ENCODE measurements around the gene LDLRAD4. TPM values are rescaled to one million over a fixed set of nuclear protein-coding genes. Genes with fewer than 3 reads are reported as not detected.

The LDLRAD4 gene
- total and polyA plus RNA-seq, 12 donors = 3.9 to 64.5 (median 36.0) TPM

DNA sequence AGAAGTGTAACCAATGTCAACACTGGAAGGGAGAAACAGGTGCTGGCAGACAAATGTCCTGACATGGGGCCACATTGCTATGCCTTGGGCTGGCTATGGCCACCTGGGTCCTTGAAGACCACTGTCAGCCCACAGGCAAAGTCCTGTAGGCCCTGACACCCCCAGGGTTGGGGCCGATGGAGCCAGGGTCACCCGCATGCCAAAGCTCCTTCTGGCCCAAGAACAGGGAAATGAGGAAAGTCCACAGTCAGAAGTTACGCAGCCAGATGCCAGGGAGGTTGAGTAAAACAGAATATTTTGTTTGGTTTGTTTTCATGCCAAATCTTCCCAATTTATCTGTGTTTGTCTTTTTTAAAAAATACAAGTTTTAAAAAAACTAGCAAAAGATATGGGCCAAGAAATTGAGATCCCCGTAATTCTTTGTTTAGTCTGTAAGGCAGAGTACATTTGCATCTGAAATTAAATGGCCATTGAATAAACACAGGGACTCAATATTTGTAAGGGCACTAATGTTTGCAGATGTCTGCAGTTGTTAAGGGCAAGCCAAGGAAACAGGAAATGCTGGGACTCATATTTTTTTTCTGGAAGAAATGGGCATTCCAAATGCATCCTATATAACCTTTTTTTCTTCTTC lies 321.4 kb downstream of the LDLRAD4 start:
- DNase-seq = peak in 2 of 7 donors; percentile 28 to 50
- no peaks in the 10 kb centered on the region for H3K36me3 ChIP-seq (replicated peaks in 1 of 2)
- intact Hi-C loops (cut with DNase I) = no loop called here
- no peak overlapping the region for H3K4me3 ChIP-seq
- H3K27ac ChIP-seq = peak overlapping the region in 3 of 5 donors; percentile 31 to 71 (median 40)
- H3K4me1 ChIP-seq (replicated peaks in 1 of 2) = peaks cover 0 to 31% of the 10 kb centered on the region in 2 donors
- TF ChIP-seq, protein P1, sequence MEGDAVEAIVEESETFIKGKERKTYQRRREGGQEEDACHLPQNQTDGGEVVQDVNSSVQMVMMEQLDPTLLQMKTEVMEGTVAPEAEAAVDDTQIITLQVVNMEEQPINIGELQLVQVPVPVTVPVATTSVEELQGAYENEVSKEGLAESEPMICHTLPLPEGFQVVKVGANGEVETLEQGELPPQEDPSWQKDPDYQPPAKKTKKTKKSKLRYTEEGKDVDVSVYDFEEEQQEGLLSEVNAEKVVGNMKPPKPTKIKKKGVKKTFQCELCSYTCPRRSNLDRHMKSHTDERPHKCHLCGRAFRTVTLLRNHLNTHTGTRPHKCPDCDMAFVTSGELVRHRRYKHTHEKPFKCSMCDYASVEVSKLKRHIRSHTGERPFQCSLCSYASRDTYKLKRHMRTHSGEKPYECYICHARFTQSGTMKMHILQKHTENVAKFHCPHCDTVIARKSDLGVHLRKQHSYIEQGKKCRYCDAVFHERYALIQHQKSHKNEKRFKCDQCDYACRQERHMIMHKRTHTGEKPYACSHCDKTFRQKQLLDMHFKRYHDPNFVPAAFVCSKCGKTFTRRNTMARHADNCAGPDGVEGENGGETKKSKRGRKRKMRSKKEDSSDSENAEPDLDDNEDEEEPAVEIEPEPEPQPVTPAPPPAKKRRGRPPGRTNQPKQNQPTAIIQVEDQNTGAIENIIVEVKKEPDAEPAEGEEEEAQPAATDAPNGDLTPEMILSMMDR (IDR thresholded peaks at IDR 0.05) = no peak
- TF ChIP-seq POLR2A (IDR thresholded peaks at IDR 0.05) = no peak
- no peaks in the 10 kb centered on the region for H3K27me3 ChIP-seq
- 57 to 76% (median 66%) methylated on average over 4 of the region's 4 CpGs for WGBS, 4 donors
- no peaks in the 10 kb centered on the region for H3K9me3 ChIP-seq (replicated peaks in 1 of 3)

DNA sequence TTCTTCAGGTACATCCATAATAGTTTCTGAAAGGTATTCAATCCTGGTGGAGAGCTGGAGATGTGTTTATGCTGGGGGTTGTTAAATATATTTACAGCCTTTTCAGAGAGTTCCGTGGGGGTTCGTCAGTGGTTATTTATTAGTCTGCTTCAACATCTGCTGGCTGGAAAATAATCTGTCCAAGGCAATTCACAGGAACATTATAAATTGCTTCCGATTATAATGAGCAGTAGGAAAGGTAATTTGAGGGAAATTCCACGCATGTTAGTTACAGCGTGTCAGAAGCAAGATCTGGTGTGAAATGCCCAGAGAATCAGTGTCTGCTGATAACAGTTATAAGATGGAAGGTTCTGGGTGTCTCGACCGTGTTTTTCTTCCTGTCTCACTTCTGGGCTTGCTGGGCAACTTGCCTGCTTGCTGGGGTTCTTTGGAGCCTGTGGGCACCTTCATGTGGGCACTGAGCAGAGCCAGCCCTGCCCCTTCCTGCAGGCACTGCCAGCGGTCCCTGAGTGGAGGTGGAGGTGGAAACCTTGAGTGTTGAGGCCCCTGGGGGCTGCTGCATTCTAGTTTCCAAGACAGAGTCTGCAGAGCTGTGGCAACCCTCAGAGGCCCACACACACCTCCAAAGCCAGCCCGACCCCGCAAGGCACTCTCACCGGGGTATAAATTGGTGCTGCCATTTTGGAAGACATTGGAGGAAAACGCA lies 322.1 kb downstream of the LDLRAD4 start:
- Histone ChIP-seq H3K27me3 (no peaks in the 10 kb centered on the region), H3K4me1 (replicated peaks in 1 of 2) (peaks cover 0 to 31% of the 10 kb centered on the region in 2 donors), H3K4me3 (no peak overlapping the region), H3K27ac (peak overlapping the region in 1 of 5 donors; percentile 71), H3K9me3 (replicated peaks in 1 of 3) (no peaks in the 10 kb centered on the region), H3K36me3 (replicated peaks in 1 of 2) (no peaks in the 10 kb centered on the region)
- TF ChIP-seq, protein P1 (IDR thresholded peaks at IDR 0.05) = no peak
- no peak for TF ChIP-seq POLR2A (IDR thresholded peaks at IDR 0.05)
- 71 to 83% (median 80%) methylated on average over 12 of the region's 12 CpGs for WGBS, 4 donors
- peak in 2 of 7 donors; percentile 19 to 36 for DNase-seq
- intact Hi-C loops (cut with DNase I) = no loop called here

DNA sequence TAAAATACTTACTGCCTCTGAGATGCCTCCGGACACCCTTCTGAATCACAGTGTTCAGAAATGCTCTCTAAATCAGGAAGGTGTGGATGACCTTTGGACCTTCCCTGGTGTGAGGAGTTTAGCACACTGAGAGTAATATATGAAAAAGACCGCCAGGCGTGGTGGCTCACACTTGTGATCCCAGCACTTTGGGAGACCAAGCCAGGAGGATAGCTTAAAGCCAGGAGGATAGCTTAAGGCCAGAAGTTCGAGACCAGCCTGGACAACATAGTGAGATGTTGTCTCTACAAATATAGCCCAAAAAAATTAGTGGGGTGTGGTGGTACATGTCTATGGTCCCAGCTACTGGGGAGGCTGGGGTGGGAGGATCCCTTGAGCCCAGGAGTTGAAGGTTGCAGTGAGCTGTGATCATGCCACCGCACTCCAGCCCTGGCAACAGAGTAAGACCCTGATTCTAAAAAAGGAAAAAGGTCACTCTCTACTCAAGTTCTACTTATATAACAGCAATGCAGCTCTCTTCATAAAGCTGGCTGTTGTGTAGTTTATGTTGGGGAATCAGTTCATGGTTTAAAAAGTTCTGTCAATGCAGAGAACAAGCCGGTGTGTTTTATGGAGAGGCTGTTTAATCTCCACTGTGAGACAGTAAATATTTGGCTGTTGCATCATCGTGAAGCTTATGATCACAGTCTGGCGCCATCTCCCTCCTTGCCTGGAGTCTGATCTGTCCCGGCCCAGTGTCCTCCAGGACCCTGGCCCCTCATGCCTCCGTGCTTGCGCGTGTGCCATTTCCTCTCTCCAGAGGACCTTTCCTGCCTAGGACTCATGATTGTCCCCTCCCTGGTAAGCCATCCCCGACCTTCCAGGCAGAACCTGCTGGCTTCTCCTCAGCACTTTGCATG lies 323.3 kb downstream of the LDLRAD4 start:
- WGBS, 4 donors = 89 to 91% (median 89%) methylated on average over 13 of the region's 13 CpGs
- peaks cover 0 to 27% of the 10 kb centered on the region in 2 donors for H3K4me1 ChIP-seq (replicated peaks in 1 of 2)
- no peaks in the 10 kb centered on the region for H3K36me3 ChIP-seq (replicated peaks in 1 of 2)
- H3K27me3 ChIP-seq = no peaks in the 10 kb centered on the region
- H3K4me3 ChIP-seq = no peak overlapping the region
- DNase-seq = peak in 2 of 7 donors; percentile 18 to 40
- intact Hi-C loops (cut with DNase I) = no loop called here
- no peaks in the 10 kb centered on the region for H3K9me3 ChIP-seq (replicated peaks in 1 of 3)
- H3K27ac ChIP-seq = no peak overlapping the region
- TF ChIP-seq, protein P1 (IDR thresholded peaks at IDR 0.05) = no peak
- no peak for TF ChIP-seq POLR2A (IDR thresholded peaks at IDR 0.05)

DNA sequence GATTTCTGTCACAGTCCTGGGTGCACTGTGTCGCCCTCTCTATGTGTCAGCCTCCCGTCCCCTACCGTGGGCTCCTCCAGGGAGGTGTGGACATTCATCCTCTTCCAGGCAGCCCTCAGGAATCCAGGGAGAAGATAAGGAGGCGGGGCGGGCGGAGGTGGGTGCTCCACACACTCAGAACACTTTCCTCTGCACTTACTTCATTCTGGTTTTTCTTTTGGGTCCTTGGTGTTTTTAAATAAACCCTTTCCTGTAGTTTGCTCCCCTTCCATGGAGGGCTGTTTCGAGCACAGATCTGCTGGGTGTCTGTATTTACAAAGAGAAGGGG lies 323.9 kb downstream of the LDLRAD4 start:
- Histone ChIP-seq H3K27ac (no peak overlapping the region), H3K4me1 (replicated peaks in 1 of 2) (peaks cover 0 to 27% of the 10 kb centered on the region in 2 donors), H3K4me3 (no peak overlapping the region), H3K9me3 (replicated peaks in 1 of 3) (no peaks in the 10 kb centered on the region), H3K36me3 (replicated peaks in 1 of 2) (no peaks in the 10 kb centered on the region), H3K27me3 (no peaks in the 10 kb centered on the region)
- 92 to 100% (median 96%) methylated on average over 7 of the region's 7 CpGs for WGBS, 4 donors
- DNase-seq = peak in 2 of 7 donors; percentile 9 to 24
- intact Hi-C loops (cut with DNase I) = no loop called here
- TF ChIP-seq POLR2A (IDR thresholded peaks at IDR 0.05) = no peak
- TF ChIP-seq, protein P1 (IDR thresholded peaks at IDR 0.05) = no peak
